Stimulated activated CD4-positive, alpha-beta T cell treated with anti-CD3 and anti-CD28 coated beads, Interleukin-15, amount 100 ng/mL, for 24 hours (primary cell): ENCODE data around the gene CARMIL1.

Experiments used
- DNase-seq: peaks from one replicate; pipeline ENCODE4 v3.0.0-alpha.2; 2020

CARMIL1 gene

DNA sequence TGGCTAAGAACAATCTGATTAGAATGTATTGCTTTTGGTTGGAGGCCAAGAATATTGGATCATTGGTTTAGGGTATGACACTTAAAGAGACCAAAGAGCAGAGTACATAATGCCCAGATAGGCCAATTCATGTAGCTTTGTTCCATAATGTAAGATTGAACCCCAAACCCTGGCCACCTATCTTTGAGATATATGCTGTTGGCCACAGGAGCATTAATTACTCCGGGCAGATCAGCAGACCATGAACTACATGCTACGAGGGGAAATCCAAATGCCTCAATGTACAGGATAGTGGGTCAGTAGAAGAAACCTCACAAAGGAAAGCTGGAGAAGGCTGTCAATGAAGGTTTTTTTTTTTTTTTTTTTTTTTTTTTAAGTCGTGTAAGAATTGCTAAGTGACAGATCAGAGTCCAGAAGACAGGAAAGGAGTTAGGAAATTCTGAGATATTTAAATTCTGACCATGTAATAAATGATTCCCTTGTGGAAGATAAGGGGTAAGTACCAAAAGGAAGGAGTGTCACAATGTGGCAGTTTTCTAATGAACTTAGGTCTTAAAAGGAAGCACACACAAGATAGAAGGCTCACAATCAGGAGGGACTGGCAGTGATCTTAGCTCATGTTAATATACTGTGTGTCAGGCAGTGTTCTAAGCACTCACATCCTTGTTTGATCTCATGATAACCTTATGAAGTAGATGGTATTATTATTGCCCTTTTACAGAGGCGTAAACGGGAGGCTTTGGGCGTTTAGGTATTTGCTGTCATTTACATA is 61.4 kb downstream of the CARMIL1 start:
- DNase-seq = no peak

DNA sequence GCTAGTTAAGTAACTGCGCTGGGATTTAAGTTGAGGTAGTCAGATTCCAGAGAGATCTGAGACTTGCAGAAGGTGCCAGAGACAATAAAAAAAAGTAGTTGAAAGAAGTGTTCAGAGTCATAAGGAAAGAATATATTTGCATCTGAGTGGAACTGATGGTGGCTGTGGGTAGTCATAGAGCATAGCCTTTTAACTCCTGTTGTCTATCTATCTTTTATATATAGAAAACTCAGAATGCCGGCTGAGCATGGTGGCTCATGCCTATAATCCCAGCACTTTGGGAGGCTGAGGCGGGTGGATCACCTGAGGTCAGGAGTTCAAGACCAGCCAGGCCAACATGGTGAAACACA is 62.0 kb downstream of the CARMIL1 start:
- DNase-seq = no peak

DNA sequence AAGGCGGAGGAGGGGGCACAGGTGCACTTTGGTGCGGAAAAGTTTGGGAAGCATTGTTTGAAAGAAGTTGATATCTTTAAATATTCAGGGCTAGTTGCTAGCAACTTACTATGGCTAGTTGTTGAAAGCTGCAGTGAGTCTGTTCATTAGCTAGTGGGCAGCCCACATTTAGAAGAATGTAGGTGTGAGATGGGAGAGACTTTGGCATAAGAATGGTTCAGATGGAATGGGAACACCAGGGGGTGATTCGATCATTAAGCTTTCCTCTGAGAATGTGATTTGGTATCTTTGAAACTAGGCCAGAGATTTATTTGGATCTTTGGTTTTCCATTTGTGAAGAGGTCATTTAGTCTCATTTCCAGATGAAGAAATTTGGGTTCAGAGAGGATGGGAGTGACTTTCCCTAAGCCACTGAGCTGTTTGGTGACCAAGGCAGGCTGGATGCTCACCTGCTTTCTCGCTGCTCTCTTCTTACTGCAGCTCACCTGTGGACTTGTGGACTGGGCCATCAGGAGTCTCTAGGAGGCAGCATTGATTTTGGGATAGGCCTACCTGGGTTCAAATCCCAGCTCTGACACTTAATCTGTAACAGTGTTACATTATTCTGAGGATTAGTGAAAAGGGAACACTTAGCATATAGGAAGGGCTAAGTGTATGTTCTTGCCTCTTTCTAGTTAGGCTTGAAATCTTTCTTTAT is 62.9 kb downstream of the CARMIL1 start:
- no peak for DNase-seq

DNA sequence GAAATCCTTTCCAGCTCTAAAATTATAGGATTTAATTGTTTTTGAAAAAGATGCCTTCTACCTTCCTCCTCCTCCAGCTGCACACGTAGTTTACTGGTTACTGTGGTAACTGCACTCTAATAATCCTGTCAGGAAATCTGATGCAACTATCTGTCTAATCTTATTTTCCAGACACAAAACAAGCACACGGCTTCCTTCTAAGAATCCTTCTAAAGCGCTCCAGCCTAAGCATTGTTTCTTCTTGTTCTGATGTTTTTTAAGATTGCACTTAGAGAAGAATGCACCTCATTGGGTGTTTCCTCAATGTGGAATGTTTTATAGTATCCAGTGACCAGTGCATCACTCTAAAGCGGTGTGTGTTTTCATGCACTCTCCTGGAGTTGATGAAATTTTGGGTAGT is 63.6 kb downstream of the CARMIL1 start:
- DNase-seq = no peak

DNA sequence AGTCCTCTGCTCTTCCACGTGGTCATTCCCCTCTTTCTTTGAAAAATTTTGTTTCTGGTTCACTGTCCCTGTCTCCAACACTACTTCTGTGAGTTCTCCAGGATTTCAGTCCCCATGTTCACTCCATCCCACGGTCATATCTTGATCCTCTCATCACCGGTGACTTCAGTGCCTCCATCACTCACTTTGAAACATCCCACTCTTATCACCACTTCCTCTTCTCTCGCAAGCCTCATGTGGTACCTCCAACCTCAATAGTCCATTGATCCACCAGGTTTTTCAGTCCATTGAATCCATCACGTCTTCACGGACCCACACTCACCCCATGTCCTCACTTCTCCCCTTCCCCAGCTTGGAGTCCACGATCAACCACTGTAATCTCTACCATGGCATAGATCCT is 64.8 kb downstream of the CARMIL1 start:
- DNase-seq = no peak

DNA sequence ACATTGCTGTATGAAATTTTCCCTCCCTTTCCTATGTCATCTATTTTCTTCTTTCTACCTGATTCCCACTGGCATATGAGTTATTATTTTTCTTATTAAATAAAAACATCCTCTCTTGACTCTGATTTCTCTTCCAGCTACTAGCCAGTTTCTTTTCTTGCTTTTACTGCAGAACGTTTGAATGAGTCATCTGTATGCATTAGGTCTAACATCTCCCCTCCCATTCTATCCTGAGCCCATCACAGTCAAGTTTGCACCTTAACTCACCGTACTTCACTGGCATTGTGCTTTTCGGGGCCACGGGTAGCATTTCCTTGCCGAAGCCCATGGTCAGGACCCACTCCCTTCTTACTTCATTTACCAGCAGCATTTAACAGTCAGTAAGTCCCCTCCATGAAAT is 65.7 kb downstream of the CARMIL1 start:
- DNase-seq = no peak

DNA sequence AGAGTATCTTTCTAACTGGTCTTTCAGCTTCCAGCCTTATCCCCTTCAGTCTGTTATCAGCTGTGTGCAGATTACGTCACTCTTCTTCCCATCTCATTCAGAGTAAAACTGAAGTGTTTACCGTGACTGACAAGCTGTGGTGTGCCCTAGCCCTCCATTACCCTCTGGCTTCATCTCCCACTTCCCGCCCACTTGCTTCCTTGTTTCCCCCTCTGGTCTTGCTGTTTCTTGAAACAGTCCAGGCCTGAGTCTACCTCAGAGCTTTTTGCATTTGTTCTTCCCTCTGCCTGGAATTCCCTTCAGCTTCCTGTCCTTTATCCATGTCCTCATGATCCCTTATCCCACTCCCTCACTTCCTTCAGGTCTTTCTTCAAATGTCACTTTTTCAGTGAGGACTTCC is 66.9 kb downstream of the CARMIL1 start:
- no peak for DNase-seq

DNA sequence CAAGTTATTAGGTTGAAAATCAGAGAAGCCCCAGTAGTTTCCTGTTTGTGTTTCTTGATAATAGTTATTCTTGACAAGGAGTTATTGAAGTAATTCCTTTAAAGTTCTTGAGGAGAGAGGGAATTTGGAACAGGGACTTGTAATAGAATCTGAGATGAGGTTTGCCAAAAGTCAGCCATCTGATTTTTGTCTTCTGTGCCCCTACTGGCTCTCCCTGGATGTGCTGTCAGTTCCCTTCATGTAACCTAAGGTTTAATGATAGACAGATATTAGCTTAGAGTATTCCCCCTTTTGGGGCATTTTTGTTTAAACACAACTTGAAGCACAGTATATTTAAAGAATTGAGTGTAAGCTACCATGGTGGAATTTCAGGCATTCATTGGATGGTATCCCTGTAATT is 71.4 kb downstream of the CARMIL1 start:
- no peak for DNase-seq

DNA sequence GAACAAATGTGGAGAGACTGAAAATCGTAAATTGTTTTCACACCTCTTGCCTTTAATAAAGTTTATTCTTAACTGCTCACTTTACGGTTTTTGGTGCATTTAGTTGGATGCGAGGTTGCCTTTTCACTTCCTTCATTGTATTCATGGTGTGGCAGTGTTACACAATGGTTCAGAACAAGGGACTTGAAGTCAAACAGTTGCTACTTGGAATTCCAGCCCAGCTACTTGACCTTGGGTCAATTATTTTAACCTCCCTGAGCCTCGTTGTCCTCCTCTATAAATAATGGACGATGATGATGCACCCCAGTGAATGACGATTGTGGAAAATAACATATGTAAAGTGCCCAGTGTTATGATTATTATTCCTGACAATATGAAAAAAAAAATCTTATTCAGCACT is 72.3 kb downstream of the CARMIL1 start:
- no peak for DNase-seq

DNA sequence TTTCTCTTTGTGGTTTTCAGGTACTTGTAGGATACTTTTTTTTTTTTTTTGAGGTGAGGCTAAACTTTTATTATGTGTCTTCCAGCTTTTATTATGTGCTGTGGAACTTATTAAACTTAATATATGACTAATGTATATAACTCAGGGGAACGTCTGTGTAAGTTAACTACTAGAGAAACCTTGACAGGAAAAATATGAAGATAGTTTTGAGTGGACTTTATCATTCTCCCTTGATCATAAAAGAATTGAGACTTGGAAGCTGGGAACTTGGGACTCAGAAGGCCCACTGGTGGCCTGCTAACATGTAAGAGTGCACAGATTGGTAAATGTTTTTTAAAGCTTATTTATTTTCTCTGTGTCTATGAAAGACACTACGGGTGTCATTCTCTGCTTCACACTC is 73.1 kb downstream of the CARMIL1 start:
- DNase-seq = no peak

DNA sequence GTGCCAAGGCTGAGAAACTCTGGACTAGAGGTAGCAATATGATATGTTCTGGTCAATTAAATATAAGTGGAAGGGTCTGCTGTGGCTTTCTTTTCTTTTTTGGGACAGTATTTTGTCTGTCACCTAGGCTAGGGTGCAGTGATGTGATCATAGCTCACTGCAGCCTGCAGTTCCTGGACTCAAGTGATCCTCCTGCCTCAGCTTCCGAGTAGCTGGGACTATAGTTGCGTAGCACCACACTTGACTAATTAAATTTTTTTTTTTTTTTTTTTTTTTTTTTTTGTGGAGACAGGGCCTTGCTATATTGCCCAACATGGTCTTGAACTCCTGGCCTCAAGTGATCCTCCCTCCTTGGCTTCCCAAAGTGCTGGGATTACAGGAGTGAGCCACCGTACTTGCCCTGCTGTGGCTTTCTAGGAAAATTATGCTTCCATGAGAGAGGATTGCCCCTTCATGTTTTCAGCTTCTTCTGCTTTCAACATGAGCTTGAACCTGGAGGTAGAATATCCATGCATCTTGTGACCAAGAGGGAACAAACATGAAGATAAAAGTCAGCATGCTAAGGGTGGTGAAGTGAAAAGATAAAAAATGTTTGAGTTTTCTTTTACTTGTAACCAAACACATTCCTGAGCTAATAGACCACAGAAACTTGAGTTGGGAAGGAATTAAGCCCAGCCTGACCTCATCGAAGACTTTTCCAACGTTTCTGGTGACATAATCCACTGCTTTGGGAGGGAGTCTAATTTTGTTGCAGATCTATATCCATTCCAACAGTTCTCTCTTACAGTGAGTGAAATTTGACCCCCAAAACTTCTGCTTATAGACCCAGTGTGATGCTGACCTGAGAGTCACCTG is 75.1 kb downstream of the CARMIL1 start:
- DNase-seq = no peak

DNA sequence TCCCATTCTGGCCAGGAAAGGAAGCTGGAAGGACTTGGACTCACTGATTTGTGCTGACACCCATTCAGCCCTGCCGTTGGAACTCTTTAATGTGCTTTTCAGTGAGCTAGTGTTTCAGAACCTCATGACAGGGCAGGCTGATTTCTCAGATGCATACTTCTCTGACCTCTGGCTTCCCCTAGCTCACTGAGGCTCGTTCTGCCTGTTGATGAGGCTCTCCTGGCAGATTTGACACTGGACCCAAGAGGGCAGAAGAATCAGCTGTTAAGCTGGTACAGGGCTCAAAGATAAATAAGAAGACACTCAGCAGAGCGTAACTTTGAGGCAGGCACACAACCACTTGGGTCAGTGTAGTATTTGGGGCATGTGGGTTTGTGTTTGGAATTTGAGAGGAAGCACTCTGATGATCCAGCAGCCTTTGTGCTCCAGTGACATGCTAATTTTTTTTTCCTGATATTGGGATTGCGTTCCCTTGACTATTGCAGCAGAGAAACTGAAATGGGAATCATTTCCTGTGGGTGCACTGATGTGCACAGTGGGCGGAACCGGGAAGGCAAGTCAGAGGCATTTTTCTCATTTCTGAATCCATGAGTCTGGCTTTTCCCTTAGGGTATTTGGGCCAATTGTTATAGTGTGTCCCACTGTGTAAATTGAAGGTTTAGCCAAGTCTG is 80.2 kb downstream of the CARMIL1 start:
- no peak for DNase-seq

DNA sequence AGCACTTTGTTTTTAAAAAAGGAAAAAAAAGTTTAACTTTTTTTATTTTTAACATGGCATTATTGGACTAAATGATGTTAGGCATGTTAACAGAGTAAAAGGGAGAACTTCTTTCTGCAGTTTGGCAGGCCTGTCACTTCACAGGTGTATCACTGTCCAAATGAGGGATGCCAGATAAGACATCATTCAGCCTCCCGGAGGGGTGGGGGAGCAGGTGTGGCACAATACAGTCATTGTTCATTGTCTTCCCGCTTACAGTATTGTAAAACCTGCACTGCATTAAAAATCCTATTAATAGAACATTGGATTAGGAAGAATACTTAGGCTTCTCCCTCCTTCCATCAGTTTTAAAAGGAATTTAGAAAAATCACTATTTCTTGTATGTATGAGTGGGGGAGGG is 80.7 kb downstream of the CARMIL1 start:
- DNase-seq = no peak

DNA sequence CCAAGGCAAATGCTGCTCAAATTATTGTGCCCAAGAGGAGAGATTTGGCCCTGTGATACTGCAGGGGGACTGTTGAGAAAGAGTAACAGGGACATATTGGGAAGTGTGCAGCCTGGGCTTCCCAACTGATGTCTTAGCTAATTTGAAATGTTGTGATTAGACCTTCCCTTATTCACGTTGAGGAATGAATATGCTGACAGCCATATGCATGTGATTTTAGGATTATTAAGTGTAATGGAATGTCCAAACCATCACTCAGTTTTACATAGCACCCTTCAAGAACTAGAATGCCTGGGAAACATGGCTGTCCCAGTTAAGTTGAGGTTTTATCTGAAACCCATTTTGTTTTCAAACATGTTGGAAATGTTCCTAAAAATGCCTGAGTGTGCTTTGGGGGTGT is 81.4 kb downstream of the CARMIL1 start:
- no peak for DNase-seq

DNA sequence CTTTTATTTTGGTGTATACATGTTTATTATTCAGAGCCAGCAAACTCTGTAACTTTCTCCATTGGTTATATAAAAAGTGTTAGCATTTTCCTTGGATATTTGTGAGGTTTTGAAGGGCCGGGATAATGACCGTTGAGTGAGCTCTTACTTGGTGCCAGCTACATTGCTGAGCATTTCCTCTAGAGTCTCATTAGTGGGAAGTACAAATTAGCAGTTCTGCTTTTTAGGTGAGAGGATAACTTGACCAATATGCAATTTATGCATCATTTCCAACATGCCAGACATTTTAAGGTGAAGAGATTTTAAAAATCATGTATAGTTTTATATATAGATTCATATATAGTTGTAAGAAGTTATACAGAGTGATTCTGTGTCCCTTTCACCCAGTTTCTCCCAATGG is 84.3 kb downstream of the CARMIL1 start:
- no peak for DNase-seq

DNA sequence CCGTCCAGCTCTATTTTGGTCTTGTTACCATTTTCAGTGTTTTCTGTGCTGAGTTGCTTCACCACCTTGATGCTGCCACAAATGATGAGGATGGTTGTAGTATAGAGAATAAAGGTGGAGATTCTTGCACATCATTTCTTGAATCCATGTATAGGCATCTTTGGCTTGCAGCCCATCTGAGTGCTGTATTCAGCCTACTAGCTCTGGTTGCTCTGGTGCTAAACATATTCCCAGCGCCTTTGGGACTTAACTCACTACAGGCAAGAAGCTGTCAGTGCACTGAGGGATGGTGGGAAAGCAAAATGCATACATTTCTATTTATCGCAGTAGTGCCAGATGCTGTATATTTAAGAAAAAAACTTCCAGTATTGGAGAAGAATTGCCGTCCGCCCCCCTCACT is 86.0 kb downstream of the CARMIL1 start:
- no peak for DNase-seq

DNA sequence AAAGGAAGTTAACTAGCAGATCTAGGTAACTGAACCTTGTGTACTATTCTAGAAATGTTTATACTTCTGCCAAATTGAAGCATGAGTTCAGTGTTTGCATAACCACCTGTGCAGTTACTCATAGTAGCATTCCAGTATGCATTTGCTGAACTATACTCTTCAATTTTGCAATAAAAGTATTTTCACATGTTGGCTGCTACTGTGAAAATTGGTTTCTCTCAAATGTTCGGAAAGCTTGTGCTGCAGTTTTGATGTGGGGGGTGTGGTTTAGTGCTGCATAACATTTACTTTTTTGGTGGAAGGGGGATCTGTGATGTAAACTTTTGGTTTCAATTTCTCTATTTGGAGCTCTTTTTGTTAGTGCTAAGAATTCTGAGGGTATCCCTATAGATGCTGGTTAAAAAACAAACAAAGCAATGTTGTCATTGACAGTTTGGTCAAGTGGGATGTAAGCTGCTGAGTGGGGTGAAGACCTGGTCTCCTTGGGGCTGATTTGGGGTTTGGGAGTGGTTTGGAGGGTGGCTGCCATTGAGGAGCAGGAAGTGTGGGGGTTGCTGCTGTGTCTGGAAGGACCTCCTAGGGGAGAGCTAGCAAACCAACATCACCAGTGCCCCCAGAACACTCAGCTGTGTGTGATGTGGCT is 87.8 kb downstream of the CARMIL1 start:
- DNase-seq = peak; percentile 49

DNA sequence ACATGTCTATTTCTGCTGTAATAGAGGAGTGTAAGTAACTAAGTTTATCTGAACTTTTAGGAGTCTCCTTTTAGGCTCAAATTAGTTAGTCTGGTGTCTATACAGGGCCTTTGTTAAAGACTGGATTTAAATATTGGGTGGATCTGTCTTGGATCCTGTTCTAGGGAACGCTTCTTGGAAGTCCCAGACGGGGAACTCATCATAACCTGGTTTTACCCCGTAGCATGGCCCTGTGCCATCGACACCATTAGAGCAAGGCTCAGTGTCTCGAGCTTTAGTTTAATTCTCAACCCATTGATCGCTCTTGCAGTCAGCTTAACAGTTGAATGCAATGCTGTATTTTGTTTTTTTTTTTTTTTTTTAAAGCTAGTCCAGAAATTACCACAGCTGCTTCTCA is 89.9 kb downstream of the CARMIL1 start:
- DNase-seq = no peak

DNA sequence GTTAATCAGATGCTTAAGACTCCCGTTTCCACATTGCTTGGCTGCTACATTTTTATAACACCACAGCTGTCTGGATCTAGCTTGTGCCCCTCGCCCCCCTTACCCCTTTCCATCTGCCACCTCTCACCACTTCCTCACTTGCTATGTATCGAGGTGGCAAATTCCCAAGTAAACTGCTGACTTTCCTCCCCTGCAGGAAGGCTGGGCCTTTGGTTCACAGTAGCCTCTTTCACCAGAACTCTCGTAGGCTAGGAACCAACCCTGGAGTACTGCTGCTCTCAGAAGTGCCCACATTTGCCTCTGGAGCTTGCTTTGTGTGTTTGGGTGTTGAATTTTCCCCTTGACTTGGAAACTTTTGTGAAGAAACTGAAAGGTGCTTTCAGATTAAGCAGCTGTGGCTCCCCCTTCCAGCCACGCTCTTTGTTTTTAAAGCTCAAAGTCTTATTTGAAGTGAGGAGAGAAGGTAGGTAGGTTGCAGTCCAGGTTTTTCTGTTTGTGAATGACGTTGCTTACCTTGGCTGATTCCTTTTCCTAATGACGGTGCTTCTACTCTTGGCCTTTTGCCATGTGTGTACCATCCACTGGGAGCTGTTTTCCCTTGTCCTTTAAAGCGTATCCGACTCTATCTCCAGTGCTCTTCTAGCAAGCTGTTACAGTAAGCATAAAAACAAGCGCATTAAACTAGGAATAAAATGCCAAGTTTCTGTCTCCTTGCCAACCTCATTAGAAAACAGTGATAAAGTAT is 90.4 kb downstream of the CARMIL1 start:
- peak; percentile 40 for DNase-seq

DNA sequence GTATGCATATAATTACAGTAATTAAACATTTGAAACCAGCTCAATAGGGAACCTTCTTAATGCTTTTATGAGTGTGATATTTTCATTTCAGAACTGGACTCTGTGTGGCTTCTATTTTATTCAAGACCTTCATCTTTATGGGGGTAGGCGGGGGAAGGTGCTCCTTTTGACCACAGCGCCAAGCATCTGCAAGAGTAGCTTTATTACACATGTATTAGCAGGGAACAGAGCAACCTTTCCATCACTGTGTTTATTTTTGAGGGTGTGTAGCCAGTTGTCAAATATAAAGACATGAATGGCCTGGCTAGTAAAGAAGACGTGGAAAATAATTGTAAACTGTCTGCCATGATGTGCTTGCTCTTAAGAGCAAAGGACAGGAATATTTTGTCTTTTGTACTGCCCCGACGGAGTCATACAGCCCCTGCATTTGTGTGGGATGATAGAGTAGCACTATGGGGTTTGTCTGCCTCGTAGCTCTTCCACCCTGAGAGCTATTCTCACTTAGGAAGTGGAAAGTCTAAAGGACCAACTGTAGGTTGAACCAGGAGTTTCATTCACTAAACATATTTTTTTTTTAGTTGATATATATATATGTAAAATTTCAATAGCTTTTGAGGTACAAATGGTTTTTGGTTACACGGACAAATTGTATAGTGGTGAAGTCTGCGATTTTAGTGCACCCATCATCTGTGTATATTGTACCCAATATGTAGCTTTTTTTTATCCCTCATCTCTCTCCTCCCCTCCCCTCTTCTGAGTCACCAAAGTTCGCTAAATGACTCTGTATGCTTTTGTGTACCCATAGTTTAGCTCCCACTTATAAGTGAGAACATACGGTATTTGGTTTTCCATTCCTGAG is 91.2 kb downstream of the CARMIL1 start:
- peak; percentile 46 for DNase-seq

DNA sequence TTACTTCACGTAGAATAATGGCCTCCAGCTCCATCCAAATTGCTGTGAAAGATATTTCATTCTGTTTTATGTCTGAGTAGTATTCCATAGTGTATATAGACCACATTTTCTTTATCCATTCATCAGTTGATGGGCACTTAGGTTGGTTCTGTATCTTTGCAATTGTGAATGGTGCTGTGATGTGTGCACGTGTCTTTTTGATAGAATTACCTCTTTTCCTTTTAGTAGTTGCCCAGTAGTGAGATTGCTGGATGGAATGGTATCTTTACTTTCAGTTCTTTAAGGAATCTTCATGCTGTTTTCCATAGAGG is 91.8 kb downstream of the CARMIL1 start:
- DNase-seq = no peak
